ENCODE data around the gene NCR2. TPM values are rescaled to one million over a fixed set of nuclear protein-coding genes. Genes with fewer than 3 reads are reported as not detected.

Gene NCR2
- total RNA-seq, 2 experiments from 2014 or later = 0.31 to 0.44 TPM

GRCh38 chr6:41379306-41379705 lies 43.9 kb downstream of the NCR2 start:
- Mint-ChIP-seq H3K36me3 (no peaks in the 10 kb centered on the region), H3K27ac (no peak overlapping the region), H3K27me3 (peaks cover 51% of the 10 kb centered on the region), H3K4me1 (peaks cover 9% of the 10 kb centered on the region), H3K9me3 (no peaks in the 10 kb centered on the region), H3K4me3 (no peak overlapping the region)
- DNase-seq = no peak

- H3K4me3 Mint-ChIP-seq = no peak overlapping the region
- no peaks in the 10 kb centered on the region for H3K4me1 Mint-ChIP-seq
- no peaks in the 10 kb centered on the region for H3K36me3 Mint-ChIP-seq
- H3K27ac Mint-ChIP-seq = no peak overlapping the region
- DNase-seq = no peak
- H3K27me3 Mint-ChIP-seq = peaks cover 3% of the 10 kb centered on the region
- no peaks in the 10 kb centered on the region for H3K9me3 Mint-ChIP-seq
Observed at GRCh38 chr6:41386594-41386993, 51.2 kb downstream of the NCR2 start.

- Mint-ChIP-seq H3K36me3 (peaks cover 3% of the 10 kb centered on the region), H3K27ac (no peak overlapping the region), H3K4me1 (no peaks in the 10 kb centered on the region), H3K4me3 (no peak overlapping the region), H3K9me3 (peaks cover 16% of the 10 kb centered on the region), H3K27me3 (peaks cover 19% of the 10 kb centered on the region)
- no peak for DNase-seq
Observed at GRCh38 chr6:41392246-41392645, 56.8 kb downstream of the NCR2 start.

- DNase-seq = no peak
- Mint-ChIP-seq H3K27me3 (peaks cover 33% of the 10 kb centered on the region), H3K4me1 (no peaks in the 10 kb centered on the region), H3K36me3 (peaks cover 3% of the 10 kb centered on the region), H3K4me3 (no peak overlapping the region), H3K9me3 (peaks cover 16% of the 10 kb centered on the region), H3K27ac (no peak overlapping the region)
Observed at GRCh38 chr6:41396335-41396734, 60.9 kb downstream of the NCR2 start.

- Mint-ChIP-seq H3K4me3 (no peak overlapping the region), H3K9me3 (peaks cover 10% of the 10 kb centered on the region), H3K27me3 (peaks cover 30% of the 10 kb centered on the region), H3K4me1 (no peaks in the 10 kb centered on the region), H3K36me3 (peaks cover 3% of the 10 kb centered on the region), H3K27ac (no peak overlapping the region)
- no peak for DNase-seq
Observed at GRCh38 chr6:41399424-41399823, 64.0 kb downstream of the NCR2 start.

Other genes with a start within 250 kb of the NCR2 start
- gene TREML1, start 181.3 kb upstream of the NCR2 start, total RNA-seq = not detected
- not detected for gene TREM2, start 172.5 kb upstream of the NCR2 start, total RNA-seq
- gene TREML2, start 134.5 kb upstream of the NCR2 start, total RNA-seq = 1 to 10 TPM; 8.9 TPM
- gene TREML4, start 107.3 kb upstream of the NCR2 start, total RNA-seq = not detected
- under 1 TPM in 1 of 2 experiments, not detected in 1; 0.30 TPM for gene TREM1, start 48.9 kb upstream of the NCR2 start, total RNA-seq
- gene FOXP4, start 210.8 kb downstream of the NCR2 start, total RNA-seq = 10 to 100 TPM; 11.1 to 11.3 TPM

All from activated naive CD8-positive, alpha-beta T cell treated with anti-CD3 and anti-CD28 coated beads for 36 hours (primary cell).